GM18502 (cell line): Measurements from ENCODE around the gene SLC38A4.

Source experiments
- ATAC-seq: cut with Tn5 transposase; IDR thresholded peaks from one replicate; pipeline ENCODE4 v1.9.1; 2021; ENCODE audit warnings: mild to moderate bottlenecking; ENCODE audit not compliant: unreplicated experiment, poor library complexity

The SLC38A4 gene

DNA sequence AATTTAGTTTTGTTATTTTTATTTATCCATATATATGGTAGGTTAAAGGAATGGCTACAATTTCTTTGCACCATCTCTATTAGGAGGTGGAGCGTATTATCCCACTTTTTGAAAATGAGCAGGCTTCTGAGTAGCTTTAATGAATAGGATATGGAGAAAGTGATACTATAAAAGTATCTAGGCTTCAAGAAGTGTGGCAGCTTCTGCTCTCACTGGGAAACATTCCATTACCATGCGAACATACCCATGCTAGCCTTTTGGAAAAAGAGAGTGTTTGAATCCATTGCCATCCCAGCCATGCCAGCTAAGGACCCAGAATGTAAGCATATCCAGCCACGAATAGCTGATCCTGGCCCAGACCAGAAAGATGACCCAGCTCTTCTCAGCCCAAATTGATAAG is 107.3 kb downstream of the SLC38A4 start:
- ATAC-seq = no peak

- ATAC-seq = no peak
Measured at GRCh38 chr12:46717868-46718267, 107.9 kb downstream of the SLC38A4 start.

DNA sequence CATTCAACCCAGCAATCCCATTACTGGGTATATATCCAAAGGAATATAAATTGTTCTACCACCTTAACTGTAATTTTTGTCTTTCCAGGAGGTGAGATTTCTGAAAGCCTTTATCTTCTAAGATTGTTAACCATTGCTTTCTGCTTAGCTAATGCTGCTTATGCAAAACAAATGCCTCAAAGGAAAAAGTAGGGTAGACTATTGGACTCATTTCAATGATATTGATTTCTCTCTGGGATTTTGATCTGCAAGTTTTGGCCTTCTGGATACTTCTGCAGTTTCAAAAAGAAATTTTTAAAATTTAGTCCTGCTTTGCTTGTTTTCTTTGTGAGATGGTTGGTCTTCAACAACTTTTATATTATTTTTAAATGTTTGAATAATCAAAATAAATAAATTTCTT is 108.6 kb downstream of the SLC38A4 start:
- no peak for ATAC-seq
